Measurements from ENCODE around the gene TTLL11.
A peak's percentile ranks its signal among the peaks of the same experiment; 100 is the strongest.

TTLL11 gene

GRCh38 chr9:122092611-122093506 is at the start of gene TTLL11:
TSS of gene TTLL11 (minus strand) at chr9:122093308. CDS start at chr9:122093148, 160 bp downstream.
- peaks cover 0 to 52% (median 36%) of the 10 kb centered on the region in 11 experiments; a peak in 15 of 22 replicates for H4K20me1 ChIP-seq
- peaks cover 19 to 39% (median 27%) of the 10 kb centered on the region in 10 experiments for H3K4me1 ChIP-seq
- no peaks in the 10 kb centered on the region for H3K27me3 ChIP-seq
- peak within 1 kb of the TSS; percentile 13 to 76 (median 69); a peak in 21 of 22 replicates for H3K27ac ChIP-seq
- H3K36me3 ChIP-seq = peaks cover 0 to 15% (median 3%) of the 10 kb centered on the region in 11 experiments; a peak in 1 of 22 replicates
- H3K9ac ChIP-seq = peak within 1 kb of the TSS; percentile 78 to 89 (median 86)
- peak within 1 kb of the TSS; percentile 88 to 98 (median 94) for H3K4me3 ChIP-seq
- no peak for TF ChIP-seq Cebpa-rat (IDR thresholded peaks at IDR 0.05)
- H3K4me2 ChIP-seq = peak within 1 kb of the TSS; percentile 91 to 100 (median 95)
- H3K9me3 ChIP-seq (replicated peaks in 1 of 11) = no peaks in the 10 kb centered on the region

- Histone ChIP-seq H3K9me3 (replicated peaks in 1 of 11) (no peaks in the 10 kb centered on the region), H3K9ac (no peak overlapping the region), H3K36me3 (peaks cover 45 to 57% (median 52%) of the 10 kb centered on the region in 11 experiments), H3K27ac (no peak overlapping the region), H3K4me3 (no peak overlapping the region), H4K20me1 (peaks cover 0 to 19% (median 10%) of the 10 kb centered on the region in 11 experiments; a peak in 6 of 22 replicates), H3K4me1 (no peaks in the 10 kb centered on the region), H3K4me2 (no peak overlapping the region), H3K27me3 (no peaks in the 10 kb centered on the region)
- no peak for TF ChIP-seq Cebpa-rat (IDR thresholded peaks at IDR 0.05)
These were observed 48.6 kb upstream of the TTLL11 start for GRCh38 chr9:122141671-122142070.

GRCh38 chr9:122140368-122141193 is 47.5 kb upstream of the TTLL11 start:
- Histone ChIP-seq H3K9me3 (replicated peaks in 1 of 11) (no peaks in the 10 kb centered on the region), H3K27ac (no peak overlapping the region)

GRCh38 chr9:122138560-122139268 is 45.6 kb upstream of the TTLL11 start:
- Histone ChIP-seq H3K27me3 (no peaks in the 10 kb centered on the region), H3K9ac (no peak overlapping the region), H3K4me2 (no peak overlapping the region), H3K9me3 (replicated peaks in 1 of 11) (no peaks in the 10 kb centered on the region), H3K36me3 (peaks cover 15 to 27% (median 23%) of the 10 kb centered on the region in 11 experiments), H3K27ac (no peak overlapping the region), H4K20me1 (no peaks in the 10 kb centered on the region; a peak in 1 of 22 replicates), H3K4me1 (no peaks in the 10 kb centered on the region), H3K4me3 (no peak overlapping the region)
- TF ChIP-seq Cebpa-rat (IDR thresholded peaks at IDR 0.05) = no peak

More at GRCh38 chr9:122140368-122141193, 47.5 kb upstream of the TTLL11 start:
- no peaks in the 10 kb centered on the region for H3K27me3 ChIP-seq
- no peak overlapping the region for H3K9ac ChIP-seq
- H3K4me1 ChIP-seq = no peaks in the 10 kb centered on the region
- peaks cover 34 to 46% (median 41%) of the 10 kb centered on the region in 11 experiments for H3K36me3 ChIP-seq
- peaks cover 0 to 15% (median 6%) of the 10 kb centered on the region in 11 experiments; a peak in 6 of 22 replicates for H4K20me1 ChIP-seq
- H3K4me2 ChIP-seq = no peak overlapping the region
- no peak for TF ChIP-seq Cebpa-rat (IDR thresholded peaks at IDR 0.05)
- no peak overlapping the region for H3K4me3 ChIP-seq

GRCh38 chr9:122135529-122135859 is 42.4 kb upstream of the TTLL11 start:
- H3K4me2 ChIP-seq = no peak overlapping the region
- no peak overlapping the region for H3K4me3 ChIP-seq
- H3K9me3 ChIP-seq (replicated peaks in 1 of 11) = no peaks in the 10 kb centered on the region
- no peaks in the 10 kb centered on the region for H3K4me1 ChIP-seq
- H3K9ac ChIP-seq = no peak overlapping the region
- no peaks in the 10 kb centered on the region for H3K36me3 ChIP-seq
- H3K27me3 ChIP-seq = peaks cover 0 to 13% (median 9%) of the 10 kb centered on the region in 11 experiments; a peak in 14 of 22 replicates
- H4K20me1 ChIP-seq = peaks cover 0 to 4% (median 0%) of the 10 kb centered on the region in 11 experiments; a peak in 2 of 22 replicates
- no peak for TF ChIP-seq Cebpa-rat (IDR thresholded peaks at IDR 0.05)
- no peak overlapping the region for H3K27ac ChIP-seq

- Histone ChIP-seq H3K4me2 (no peak overlapping the region), H3K27me3 (peaks cover 0 to 13% (median 9%) of the 10 kb centered on the region in 11 experiments; a peak in 14 of 22 replicates), H3K9me3 (replicated peaks in 1 of 11) (no peaks in the 10 kb centered on the region), H3K9ac (no peak overlapping the region), H3K4me1 (no peaks in the 10 kb centered on the region), H3K36me3 (no peaks in the 10 kb centered on the region), H3K4me3 (no peak overlapping the region), H4K20me1 (peaks cover 0 to 4% (median 0%) of the 10 kb centered on the region in 11 experiments; a peak in 2 of 22 replicates), H3K27ac (no peak overlapping the region)
- no peak for TF ChIP-seq Cebpa-rat (IDR thresholded peaks at IDR 0.05)
These were observed 41.9 kb upstream of the TTLL11 start for GRCh38 chr9:122134822-122135528.

GRCh38 chr9:122133984-122134535 is 41.0 kb upstream of the TTLL11 start:
- H3K9ac ChIP-seq = no peak overlapping the region
- H3K4me2 ChIP-seq = no peak overlapping the region
- H4K20me1 ChIP-seq = peaks cover 0 to 4% (median 0%) of the 10 kb centered on the region in 11 experiments; a peak in 2 of 22 replicates
- H3K27ac ChIP-seq = no peak overlapping the region
- H3K36me3 ChIP-seq = no peaks in the 10 kb centered on the region
- no peaks in the 10 kb centered on the region for H3K9me3 ChIP-seq (replicated peaks in 1 of 11)
- TF ChIP-seq Cebpa-rat (IDR thresholded peaks at IDR 0.05) = no peak
- H3K4me3 ChIP-seq = no peak overlapping the region
- peaks cover 0 to 13% (median 9%) of the 10 kb centered on the region in 11 experiments; a peak in 14 of 22 replicates for H3K27me3 ChIP-seq
- H3K4me1 ChIP-seq = no peaks in the 10 kb centered on the region

Measured in BLaER1 treated with 17β-estradiol and CSF1 and Interleukin-3, amounts not matched to agents 10 nM and 100 nM (cell line).